HG02973 (cell line): Measurements from ENCODE around the gene PTPRT.

Experiments
- ATAC-seq: cut with Tn5 transposase; IDR thresholded peaks from one replicate; pipeline ENCODE4 v1.9.1; 2021; ENCODE audit warnings: moderate library complexity; ENCODE audit not compliant: unreplicated experiment

Gene PTPRT

DNA sequence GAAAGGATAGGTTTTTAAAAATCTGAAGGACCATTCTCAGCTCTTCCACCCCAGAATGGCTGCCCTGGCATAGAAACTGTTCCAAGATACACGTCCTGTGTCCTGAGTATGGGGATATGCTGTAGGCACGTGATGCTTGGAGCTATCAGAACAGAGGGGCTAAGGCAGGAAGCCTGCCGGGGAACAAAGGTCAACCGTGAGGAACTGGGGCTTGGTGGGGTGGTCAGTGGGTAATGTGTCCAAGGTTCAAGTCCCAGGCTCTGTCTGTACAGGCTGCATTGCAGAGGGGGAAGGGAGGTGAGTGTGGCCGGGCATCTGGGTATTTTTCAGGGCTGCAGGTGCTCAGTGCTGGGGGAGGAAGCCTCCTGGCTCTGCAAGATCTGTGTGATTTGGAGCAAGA, 1092.0 kb downstream of the PTPRT start:
- ATAC-seq = no peak

DNA sequence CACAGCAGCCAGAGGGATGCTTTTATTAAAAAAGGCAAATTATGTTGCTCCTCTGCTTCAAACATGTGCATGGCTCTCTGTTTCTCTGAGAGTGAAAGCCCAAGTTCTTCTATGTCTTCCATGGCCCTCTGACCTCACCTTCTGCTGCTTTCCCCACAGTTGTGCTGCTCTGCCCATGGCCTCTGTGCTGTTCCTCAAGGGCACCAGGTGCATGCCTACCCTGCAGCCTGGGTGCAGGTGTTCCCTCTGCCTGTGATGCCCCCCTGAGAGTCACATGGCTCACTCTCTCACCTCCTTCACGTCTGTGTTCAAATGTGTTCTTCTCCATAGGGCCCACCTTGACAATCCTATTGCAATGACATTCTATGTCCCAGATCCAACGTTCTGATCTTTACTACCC, 1094.5 kb downstream of the PTPRT start:
- ATAC-seq = no peak

DNA sequence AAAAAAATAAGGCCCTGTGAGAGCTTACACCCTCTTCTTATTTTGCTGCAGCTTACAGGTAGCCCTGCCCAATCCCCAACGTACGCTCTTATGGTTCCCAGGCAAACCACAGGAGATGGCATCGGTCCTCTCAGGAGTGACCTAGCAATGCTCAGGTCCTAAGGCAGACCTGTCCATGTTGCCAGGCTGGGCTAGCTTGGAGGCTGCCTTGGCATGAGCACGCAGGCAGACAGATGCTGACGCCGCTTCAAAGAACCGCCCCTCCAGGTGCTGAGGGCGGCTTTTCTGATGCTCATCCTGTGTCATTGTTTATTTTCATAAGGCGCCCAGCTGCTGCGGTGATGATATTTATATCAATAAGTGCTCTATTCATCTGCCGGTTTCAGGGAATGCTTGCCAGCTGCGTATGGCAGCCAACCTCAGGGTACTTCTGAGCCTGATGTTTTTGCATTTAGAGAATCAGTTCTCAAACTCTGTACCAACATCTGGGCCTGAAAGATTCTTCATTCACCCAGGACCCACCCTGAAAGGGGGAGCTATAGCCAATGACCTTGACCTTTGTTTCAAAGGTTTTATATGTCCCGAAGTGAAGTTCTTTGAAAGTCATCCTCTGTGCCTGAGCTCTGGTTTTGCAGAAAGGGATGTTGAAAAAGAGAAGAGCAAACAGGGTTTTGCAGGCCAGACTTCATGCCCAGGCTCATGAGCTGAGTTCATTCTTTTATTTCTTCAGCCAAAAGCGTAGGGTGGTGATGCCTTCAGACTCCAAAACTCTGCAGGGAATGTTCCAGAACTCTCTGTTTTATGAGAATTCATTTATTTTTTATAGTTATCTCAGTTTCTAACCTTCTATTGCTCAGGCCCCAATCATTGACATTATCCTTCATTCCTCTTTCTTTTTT, 1095.9 kb downstream of the PTPRT start:
- ATAC-seq = no peak

DNA sequence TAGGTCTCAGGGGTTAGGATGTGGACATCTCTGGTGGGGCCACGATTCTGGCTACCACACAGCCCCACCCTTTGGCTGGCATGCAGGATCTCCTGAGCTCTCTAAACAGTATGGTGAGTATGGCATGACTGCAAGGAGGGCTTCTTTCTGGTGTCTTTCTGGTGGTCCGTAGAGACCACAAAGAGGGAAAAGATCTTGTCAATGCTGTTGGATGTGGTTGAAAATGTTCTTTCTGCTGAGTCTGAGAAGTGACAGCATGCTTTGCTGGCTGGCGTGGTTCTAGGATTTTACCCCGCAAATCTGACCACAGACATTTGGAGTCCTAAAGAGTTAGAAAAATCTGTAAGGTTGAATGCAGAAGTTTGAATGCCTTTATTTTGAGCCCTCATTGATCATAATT, 1096.7 kb downstream of the PTPRT start:
- ATAC-seq = no peak

DNA sequence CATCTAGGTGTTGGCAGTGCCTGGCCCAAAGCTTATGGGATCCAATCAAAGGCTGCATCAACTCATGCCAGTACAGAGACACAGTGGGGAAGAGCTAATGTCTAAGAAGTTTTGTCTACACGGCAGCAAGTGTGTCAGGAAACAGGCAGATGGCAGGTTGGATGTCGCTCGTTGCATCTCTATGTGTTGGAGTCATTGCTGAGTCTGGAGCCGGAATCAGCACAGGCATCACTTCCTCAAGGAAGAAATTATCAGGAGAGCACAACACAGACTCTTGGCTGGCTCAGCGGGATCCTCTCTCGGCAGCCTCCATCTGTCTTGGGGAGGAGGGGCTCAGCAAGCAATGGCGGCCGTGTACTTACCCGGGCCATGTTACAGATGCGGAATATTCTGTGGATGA, 1104.3 kb downstream of the PTPRT start:
- ATAC-seq = no peak

DNA sequence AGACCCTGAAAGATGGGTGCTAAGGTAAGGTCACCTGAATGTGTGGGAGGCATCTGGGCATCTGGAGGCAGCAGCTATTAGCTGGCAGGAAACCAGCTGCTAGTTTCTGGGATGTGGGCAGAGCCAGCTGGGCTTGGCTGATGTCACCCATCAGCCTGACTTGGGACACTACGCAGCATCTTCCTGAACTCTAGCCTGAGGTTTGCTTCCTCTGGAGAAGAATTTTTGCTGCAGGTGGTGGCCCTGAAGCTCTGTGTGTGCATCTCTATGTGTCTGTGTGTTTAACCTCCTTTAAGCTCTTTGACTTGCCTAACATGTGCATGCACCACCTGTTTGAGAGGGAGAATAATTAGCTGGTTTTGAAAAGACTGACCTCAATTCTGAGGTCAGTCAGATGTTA, 1106.4 kb downstream of the PTPRT start:
- ATAC-seq = no peak

DNA sequence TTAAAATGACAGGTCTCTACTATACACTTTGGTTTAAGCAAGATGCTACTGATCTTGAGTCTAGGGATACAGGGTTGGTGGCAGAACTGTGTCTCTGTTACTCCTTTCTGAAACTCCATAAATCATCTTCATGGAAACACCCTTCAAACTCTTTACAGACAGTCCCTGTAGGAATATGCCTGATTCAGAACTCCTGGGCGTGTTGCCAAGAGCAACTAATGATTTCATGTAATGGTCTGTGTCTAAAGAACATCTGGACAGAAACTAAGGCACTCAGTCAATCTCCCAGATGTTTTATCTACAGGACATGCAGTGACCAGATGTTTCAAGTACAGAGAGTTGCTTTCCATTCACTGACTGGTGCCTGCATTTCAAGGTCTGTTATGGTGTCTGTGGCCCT, 1107.1 kb downstream of the PTPRT start:
- no peak for ATAC-seq

DNA sequence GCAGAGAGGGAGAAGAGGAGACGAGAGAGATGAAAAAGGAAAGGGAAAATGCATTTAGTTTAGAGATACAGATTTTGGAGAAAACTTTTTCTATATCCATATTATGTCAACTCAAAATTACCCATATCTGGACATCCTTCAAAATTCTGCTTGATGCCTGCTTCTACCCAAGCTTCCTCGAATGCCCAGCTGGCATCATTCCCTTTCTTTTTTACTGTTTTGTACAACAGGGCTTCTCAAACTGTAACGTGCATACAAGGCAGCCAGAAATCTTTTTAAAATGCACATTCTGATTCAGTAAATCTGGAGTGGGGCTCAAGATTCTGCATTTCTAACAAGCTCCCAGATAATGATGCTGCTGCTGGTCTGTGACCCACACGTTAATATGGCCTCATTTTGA, 1108.8 kb downstream of the PTPRT start:
- ATAC-seq = no peak

DNA sequence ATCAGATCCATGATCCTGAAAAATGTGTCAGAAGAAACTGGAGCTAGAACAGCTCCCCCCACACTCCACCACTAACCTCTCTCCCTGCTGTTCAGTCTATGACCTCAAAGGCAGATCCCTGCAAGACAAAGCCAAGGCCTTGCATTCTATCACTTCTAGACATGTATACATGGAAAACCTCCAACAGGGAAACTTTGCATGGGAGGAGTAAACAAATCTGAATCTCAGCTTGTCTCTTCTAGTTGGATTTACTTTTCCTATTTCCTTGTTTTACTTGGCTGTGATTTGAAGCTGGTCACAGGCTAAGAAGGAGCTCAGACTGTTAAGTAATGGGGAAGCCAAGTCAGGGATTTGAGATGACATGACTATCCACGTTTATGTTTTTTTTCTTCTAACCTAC, 1114.8 kb downstream of the PTPRT start:
- no peak for ATAC-seq

DNA sequence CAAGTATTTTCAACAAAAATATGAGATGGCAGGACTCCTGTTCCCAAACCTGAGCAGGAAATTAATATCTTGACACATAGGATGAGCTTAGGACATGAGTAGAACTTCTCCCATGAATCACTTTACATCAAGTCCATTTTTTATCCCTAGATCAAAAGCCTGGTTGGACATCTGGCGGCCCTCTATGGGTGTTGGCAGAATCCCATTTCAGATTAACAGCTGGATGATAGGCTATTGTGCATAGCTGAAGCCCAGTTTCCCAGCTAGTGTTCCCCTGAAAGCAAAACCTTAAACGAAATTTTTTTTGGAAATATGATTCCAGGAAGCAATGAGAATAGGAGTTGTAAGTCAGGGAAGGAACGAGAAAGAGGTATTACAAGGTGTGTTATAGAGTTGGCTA, 1122.1 kb downstream of the PTPRT start:
- ATAC-seq = no peak

DNA sequence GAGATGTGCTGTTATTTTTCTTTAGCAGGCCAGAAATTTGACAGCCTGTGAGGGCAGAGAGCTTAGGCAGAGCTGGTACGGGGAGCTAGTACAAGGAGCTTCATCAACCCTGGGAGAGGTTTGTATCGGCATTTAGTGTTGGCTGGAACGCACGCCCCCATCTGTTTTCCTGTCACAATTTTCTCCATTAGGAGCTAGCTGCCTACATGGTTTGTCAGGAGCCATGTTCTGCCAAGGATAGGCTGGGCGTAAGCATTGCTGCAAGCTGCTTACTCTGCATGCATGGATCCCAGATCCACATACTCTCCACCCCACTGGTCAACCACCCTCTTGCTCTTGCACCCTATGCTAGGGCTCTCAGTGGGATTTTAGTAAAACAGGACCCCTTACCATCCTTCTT, 1122.5 kb downstream of the PTPRT start:
- ATAC-seq = no peak

DNA sequence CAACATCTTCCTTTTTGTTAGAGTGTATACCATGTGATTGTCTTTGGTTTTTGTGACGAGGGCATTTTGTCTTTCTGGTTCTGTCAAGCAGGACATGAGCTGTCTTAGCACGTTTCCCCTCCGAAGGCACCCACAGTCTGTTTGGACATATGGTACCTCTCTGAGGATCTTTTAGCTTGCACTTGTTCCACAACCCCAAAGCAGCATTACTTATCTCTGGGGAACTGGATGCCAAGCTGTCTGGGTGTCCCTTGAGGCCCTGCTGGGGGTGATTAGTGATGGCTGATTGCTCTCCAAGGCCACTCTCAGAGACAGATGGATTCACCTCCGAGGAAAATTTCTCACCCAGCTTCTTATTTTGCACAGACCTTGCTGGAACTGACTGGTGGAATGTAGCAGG, 1126.6 kb downstream of the PTPRT start:
- ATAC-seq = no peak

DNA sequence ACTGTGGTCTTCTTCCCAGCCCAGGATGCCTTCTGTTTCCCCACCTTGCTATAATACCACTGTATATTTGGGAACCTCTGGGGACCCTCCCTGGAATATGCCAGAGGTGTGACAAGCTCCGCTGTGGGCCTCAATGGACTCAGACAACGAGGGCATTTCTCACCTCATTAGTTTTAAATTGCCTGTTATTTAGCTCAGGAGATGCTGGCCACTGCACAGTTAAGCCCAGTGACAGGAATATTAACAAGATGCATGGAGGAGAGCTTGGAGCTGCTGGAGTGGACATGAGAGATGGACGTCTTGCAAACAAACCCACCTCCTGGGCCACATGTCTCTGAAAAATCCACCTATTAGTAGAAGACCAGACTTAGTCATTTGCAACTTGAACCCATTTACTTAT, 1136.4 kb downstream of the PTPRT start:
- ATAC-seq = no peak

DNA sequence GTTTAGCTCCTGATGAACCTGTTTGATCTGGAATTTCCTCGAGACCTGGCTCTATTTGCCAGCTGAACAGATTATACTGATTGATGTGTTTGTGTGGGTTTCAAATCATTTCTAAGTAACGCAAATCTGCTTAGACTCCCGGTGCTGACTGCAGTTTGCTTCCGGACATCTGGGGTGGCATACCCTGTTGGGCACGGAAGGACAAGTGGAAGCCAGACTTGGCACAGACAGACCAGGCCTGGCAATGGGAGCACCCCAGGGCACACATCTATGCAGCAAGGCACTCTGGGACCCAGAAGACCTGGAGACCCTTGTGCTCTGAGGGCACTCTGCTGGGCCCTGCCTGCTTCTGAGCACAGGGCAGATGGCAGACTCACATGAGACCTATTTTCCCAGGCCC, 1137.8 kb downstream of the PTPRT start:
- ATAC-seq = no peak

DNA sequence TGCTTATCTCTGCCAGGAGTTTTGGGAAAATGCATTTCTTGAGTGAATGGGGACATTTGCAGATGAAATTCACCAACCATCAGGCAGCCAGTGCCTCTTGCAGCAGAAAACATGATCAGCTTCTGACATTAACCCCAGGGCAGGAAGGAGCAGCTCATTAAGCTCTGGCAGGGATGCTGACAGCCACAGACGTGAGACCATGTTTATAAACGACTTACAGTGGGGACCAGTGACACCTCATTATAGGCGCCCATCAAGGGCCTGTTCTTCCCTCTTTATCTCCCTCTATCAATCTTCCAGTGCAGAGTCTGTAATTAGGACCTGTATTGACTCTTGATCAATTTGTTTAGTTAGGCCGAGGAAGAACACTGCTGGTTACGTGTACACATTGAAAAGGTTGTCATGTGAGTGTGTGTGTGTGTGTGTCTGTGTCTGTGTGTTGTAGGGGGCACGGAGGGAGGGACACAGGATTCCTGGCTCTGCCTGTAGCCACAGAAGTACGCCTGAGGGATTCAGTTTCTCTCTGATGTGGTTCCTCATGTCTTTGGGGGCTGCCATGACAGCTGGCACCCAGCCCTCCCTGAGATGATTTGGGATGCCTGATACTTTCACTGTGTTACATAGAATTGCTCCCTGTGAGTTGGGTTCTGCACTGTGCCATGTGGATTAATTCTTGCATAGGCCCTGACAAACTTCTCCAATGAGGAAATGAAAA, 1143.2 kb downstream of the PTPRT start:
- ATAC-seq = no peak

DNA sequence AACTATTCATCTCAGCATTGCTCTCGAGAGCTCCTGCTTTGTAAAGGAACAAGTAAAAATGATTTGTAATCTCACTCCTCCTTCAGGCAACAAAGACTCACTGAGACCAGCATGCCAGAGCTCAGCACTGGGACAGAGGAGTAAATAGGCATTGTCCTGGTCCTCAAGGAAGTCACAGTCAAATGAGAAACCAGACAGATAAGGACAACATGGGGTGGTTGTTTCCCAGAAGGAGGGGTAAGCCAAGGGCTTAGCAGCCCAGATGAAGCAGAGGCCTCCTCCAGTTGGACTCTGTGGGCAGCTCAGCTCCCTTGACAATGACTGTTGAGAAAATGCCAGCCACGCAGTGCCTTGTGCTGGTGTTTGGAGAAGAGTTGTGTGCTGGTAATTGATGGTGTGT, 1145.8 kb downstream of the PTPRT start:
- no peak for ATAC-seq

DNA sequence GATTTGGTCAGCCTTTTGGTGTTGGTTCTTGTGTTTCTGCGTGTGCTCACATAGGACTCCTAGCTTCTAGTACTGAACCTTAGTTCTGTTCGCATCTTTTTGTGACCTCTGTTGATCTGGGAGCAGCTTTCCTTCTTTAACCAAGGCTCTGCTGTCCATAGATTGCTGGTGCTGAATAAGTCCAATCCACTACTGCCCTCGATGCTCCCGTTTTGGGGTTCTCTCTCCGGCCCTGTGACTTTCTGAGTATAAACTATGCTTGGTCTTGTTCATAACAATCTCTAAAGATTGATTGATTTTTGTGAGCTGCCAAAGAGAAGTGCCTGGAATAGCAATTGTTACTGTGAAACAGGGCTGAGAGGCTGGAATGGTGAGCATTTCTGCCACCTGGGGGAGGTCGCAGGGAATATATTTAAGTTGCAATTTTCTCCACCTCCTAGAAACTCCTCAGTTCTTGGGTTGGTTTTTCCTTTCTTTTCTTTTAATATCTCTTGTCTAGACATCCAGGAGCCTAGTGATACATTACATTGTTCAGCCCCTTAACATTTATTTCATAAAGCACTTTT, 1148.6 kb downstream of the PTPRT start:
- ATAC-seq = no peak

DNA sequence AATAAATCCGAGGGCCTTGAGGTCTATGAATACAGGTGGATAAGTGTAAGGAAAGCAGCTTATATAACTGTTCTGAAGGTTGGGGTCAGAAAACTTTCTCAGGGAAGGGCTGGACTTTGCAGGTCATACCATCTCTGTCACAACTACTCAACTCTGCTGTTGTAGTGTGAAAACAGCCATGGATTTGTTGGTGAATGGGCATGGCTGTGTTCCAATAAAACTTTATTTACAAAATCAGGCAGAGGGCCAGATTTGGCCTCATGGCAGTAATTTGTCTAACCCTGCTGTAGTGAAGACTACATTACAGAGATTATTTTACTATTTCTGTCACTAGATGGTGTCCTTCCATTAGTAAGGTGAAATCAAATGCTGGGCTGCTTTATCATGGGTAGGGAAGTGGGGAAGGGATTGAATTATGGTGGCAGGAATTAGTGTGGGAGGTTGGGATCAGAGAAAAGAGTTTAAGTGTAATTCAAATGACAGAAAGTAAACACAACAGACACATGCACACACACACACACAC, 1161.9 kb downstream of the PTPRT start:
- ATAC-seq = no peak

DNA sequence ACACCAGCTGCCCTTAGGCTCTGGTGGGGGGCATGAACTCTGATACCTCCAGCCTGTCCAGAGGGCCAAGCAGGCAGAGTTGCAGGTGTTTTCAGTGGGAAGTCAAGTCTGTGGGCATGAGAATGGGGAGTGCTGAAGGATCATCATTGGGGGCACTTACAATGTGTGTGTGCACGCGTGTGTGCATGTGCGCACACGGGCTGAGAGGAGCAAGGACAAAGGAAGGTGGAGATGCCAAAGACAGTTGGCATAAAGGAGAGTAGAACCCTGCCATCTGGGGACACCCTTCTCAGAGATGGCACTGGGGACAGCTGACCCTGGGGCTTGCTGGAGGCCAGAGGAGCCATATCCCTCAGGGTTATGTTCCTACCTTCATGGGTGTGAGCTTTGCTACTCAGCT, 1163.1 kb downstream of the PTPRT start:
- no peak for ATAC-seq

DNA sequence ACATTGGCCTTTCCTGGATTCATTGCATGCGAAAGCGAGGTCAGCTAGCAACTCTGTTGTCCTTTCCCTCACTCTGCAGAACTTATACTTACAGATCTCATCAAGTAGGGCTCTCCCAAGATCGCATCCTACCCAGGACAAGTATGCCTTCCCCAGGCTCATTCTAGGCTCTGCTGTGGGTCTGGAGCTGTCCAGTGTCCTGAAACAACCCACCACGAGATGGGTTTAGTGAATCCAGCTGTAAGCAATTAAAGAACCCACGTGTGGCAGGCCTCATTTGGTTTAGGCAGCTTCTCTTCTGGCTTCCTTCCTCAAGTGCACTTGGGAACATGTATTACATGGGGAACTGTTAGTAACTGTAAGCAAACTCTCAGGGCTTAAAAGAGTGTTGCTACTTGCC, 1165.1 kb downstream of the PTPRT start:
- ATAC-seq = no peak
